Smooth muscle cell (in vitro differentiated cells): ENCODE results near the gene NOX5. TPM values are rescaled to one million over a fixed set of nuclear protein-coding genes. Genes with fewer than 3 reads are reported as not detected.

Source experiments
- DNase-seq: peaks from one replicate; lab custom pipeline; 2025; ENCODE audit not compliant: unreplicated experiment; lab: John Stamatoyannopoulos, UW
- H2AFZ ChIP-seq: fragments of 200-600 bp; sonication (generic); 2 replicates; pipeline ENCODE4 v1.6.0; 2016; ENCODE audit warnings: antibody characterized with exemption, low read depth, mild to moderate bottlenecking
- H3F3A ChIP-seq: fragments of 200-600 bp; sonication (generic); 2 replicates; pipeline ENCODE4 v1.6.0; 2017; ENCODE audit warnings: antibody characterized with exemption, low read depth
- H3K27ac ChIP-seq: fragments of 200-600 bp; sonication (generic); 2 replicates; pipeline ENCODE4 v1.5.1; 2016; ENCODE audit warnings: low read depth, mild to moderate bottlenecking
- H3K27me3 ChIP-seq: fragments of 200-600 bp; sonication (generic); 2 replicates; pipeline ENCODE4 v1.6.1; 2016; ENCODE audit warnings: low read depth, mild to moderate bottlenecking
- H3K36me3 ChIP-seq: fragments of 200-600 bp; sonication (generic); 2 replicates; pipeline ENCODE4 v1.5.1; 2016; ENCODE audit warnings: low read depth
- H3K4me1 ChIP-seq: fragments of 200-600 bp; sonication (generic); 2 replicates; pipeline ENCODE4 v1.5.1; 2016; ENCODE audit warnings: low read depth
- H3K4me2 ChIP-seq: fragments of 200-600 bp; sonication (generic); 2 replicates; pipeline ENCODE4 v1.6.0; 2016; ENCODE audit warnings: mild to moderate bottlenecking
- H3K4me3 ChIP-seq: fragments of 200-600 bp; sonication (generic); 2 replicates; pipeline ENCODE4 v1.5.1; 2016; ENCODE audit warnings: mild to moderate bottlenecking
- H3K79me2 ChIP-seq: fragments of 200-600 bp; sonication (generic); 2 replicates; pipeline ENCODE4 v1.6.0; 2016; ENCODE audit warnings: low read depth, mild to moderate bottlenecking
- H3K9ac ChIP-seq: fragments of 200-600 bp; sonication (generic); 2 replicates; pipeline ENCODE4 v1.6.0; 2016; ENCODE audit warnings: low read depth
- H3K9me3 ChIP-seq: fragments of 200-600 bp; sonication (generic); replicated peaks from 2 replicates; pipeline ENCODE4 v1.5.1; 2016; ENCODE audit warnings: low read depth
- H4K20me1 ChIP-seq: fragments of 200-600 bp; sonication (generic); 2 replicates; pipeline ENCODE4 v1.6.0; 2016; ENCODE audit warnings: low read depth
- WGBS: methylation state at CpG from one replicate; pipeline ENCODE4 v1.1.7; 2016; ENCODE audit warnings: low lambda C conversion rate; 5-methylcytosine and 5-hydroxymethylcytosine counted together
- polyA plus RNA-seq: library from polyadenylated mRNA; unstranded; fragments of >200 nt; fragmentation: Nextera tagmentation; extraction: Ambion mirVana; gene quantifications from 2 replicates; pipeline ENCODE4 v1.2.1, GENCODE V29; 2016
- total RNA-seq: library from RNA; depleted of rRNA; stranded (reverse); fragments of >200 nt; gene quantifications from 2 replicates; pipeline ENCODE4 v1.2.3, GENCODE V29; 2014
- TF ChIP-seq, protein P1 (sequence below): fragments of 200-600 bp; sonication (generic); IDR thresholded peaks from 2 replicates; pipeline ENCODE4 v1.5.1; 2017; ENCODE audit warnings: borderline replicate concordance, mild to moderate bottlenecking, antibody characterized with exemption; ENCODE audit not compliant: insufficient read depth, poor library complexity, severe bottlenecking

NOX5 gene
- total and polyA plus RNA-seq, 2 experiments from 2014 or later, result 0.16 to 0.22 TPM

DNA sequence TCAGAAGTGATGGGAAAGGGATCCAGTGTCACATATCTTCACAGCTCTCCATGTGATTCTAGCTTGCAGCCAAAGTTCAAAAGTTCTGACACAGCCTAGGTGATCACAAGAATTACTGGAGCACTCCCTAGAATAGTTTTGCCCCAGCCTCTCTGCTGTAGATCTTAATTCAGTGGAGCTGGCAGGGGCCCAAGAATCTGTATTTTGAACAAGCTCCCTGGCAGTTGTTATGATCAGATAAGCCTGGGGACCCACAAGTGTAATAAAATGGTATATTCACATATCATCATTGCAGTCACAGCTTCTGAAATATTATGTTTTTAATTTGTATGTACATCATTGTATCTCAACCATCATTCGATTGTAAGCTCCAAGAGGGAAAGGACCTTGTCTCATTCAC is 62.3 kb downstream of the NOX5 start:
- H3K36me3 ChIP-seq, result no peaks in the 10 kb centered on the region
- H3K4me3 ChIP-seq, result no peak overlapping the region
- no peak overlapping the region for H3K9ac ChIP-seq
- peaks cover 13% of the 10 kb centered on the region for H3K4me1 ChIP-seq
- no peak overlapping the region for H3K27ac ChIP-seq
- H2AFZ ChIP-seq, result no peak overlapping the region
- no peaks in the 10 kb centered on the region for H4K20me1 ChIP-seq
- no peaks in the 10 kb centered on the region for H3K27me3 ChIP-seq
- no peaks in the 10 kb centered on the region for H3K9me3 ChIP-seq
- DNase-seq, result no peak
- no peak overlapping the region for H3K4me2 ChIP-seq
- TF ChIP-seq, protein P1, sequence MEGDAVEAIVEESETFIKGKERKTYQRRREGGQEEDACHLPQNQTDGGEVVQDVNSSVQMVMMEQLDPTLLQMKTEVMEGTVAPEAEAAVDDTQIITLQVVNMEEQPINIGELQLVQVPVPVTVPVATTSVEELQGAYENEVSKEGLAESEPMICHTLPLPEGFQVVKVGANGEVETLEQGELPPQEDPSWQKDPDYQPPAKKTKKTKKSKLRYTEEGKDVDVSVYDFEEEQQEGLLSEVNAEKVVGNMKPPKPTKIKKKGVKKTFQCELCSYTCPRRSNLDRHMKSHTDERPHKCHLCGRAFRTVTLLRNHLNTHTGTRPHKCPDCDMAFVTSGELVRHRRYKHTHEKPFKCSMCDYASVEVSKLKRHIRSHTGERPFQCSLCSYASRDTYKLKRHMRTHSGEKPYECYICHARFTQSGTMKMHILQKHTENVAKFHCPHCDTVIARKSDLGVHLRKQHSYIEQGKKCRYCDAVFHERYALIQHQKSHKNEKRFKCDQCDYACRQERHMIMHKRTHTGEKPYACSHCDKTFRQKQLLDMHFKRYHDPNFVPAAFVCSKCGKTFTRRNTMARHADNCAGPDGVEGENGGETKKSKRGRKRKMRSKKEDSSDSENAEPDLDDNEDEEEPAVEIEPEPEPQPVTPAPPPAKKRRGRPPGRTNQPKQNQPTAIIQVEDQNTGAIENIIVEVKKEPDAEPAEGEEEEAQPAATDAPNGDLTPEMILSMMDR, result no peak
- no peaks in the 10 kb centered on the region for H3K79me2 ChIP-seq
- H3F3A ChIP-seq, result peaks cover 4% of the 10 kb centered on the region
- 97% methylated on average over 1 of the region's 1 CpG for WGBS

DNA sequence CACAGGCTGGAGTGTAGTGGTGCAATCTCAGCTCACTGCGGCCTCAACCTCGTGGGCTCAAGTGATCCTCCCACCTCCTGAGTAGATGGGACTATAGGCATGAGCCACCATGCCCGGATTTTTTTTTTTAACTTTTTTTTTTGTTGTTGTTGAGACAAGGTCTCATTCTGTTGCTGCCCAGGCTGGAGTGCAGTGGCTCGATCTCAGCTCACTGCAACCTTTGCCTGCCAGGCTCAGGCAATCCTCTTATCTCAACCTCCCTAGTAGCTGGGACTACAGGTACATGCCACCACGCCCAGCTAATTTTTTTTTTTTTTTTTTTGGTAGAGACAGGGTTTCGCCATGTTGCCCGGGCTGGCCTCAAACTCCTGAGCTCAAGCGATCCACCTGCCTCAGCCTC is 64.1 kb downstream of the NOX5 start:
- Histone ChIP-seq H3K79me2 (no peaks in the 10 kb centered on the region), H3K9me3 (no peaks in the 10 kb centered on the region), H3K27ac (no peak overlapping the region), H3K27me3 (no peaks in the 10 kb centered on the region), H3K4me3 (no peak overlapping the region), H2AFZ (no peak overlapping the region), H3K9ac (no peak overlapping the region), H3K4me2 (no peak overlapping the region), H4K20me1 (no peaks in the 10 kb centered on the region), H3K4me1 (peaks cover 13% of the 10 kb centered on the region), H3F3A (peaks cover 4% of the 10 kb centered on the region), H3K36me3 (no peaks in the 10 kb centered on the region)
- DNase-seq, result no peak
- TF ChIP-seq, protein P1, result no peak
- 91% methylated on average over 8 of the region's 8 CpGs for WGBS

DNA sequence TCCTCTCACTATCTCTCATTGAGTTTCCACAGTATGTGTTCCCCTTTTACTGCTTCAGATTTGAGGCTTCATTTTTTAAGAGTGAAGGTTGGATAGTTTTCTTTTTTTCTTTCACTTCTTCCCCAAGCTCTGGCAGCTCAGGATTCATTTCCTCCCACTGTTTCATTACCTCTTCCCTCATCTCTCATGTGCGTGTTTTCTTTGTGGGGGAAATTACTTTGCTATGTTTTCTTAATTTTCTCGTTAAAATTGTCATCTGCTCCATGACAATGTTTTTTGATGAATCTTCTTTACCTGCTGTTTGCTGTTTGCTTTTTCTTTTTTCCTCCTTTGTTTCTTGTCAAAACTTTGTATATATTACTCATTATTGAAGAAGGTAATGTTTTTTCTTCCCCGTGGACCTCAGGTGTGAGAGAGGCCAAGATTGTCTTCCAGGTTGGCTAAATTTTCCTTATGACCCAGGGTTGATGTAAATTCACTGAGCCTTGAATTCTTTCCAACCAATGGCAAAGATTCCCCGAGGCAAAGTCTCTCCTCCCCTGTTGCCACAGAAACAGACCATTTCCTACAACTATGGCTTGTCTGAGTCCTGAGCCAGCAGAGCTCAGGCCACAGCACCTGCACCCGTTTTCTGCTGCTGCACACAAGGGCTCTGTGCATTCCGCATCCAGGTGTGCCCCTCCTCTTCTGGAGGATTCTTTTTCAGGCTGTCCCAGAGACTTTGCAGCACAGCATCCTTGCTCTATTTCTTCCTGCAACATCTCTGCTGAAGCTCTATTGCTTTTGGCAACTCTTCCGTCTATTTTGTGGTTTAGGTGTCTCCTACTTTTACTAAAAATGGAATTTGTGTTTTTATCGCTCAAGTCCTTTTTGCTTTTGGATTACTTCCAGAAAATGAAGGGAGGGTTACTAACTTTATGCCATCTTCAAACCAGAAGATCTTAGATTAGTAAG is 66.1 kb downstream of the NOX5 start:
- TF ChIP-seq, protein P1, result no peak
- Histone ChIP-seq H2AFZ (no peak overlapping the region), H3K9me3 (no peaks in the 10 kb centered on the region), H4K20me1 (no peaks in the 10 kb centered on the region), H3K27me3 (no peaks in the 10 kb centered on the region), H3F3A (peaks cover 4% of the 10 kb centered on the region), H3K9ac (no peak overlapping the region), H3K79me2 (no peaks in the 10 kb centered on the region), H3K4me1 (peaks cover 9% of the 10 kb centered on the region), H3K4me3 (no peak overlapping the region), H3K27ac (no peak overlapping the region), H3K4me2 (no peak overlapping the region), H3K36me3 (no peaks in the 10 kb centered on the region)
- 65% methylated on average over 8 of the region's 8 CpGs for WGBS
- DNase-seq, result no peak
